ENCODE data around the gene KCNH5.
"Not testable (repeated sequence)": the region's sequence is repeated elsewhere in the genome, so short reads cannot be mapped to it uniquely, and the experiment has no call there.

The KCNH5 gene

GRCh38 chr14:62778852-62779251 is 266.4 kb downstream of the KCNH5 start:
- DNase-seq (ENCODE audit: low read depth): no peak
- no peak overlapping the region for H3K4me3 ChIP-seq (ENCODE audit: low read depth, low read length)

GRCh38 chr14:62778310-62778709 is 266.9 kb downstream of the KCNH5 start:
- no peak overlapping the region for H3K4me3 ChIP-seq (ENCODE audit: low read depth, low read length)
- no peak for DNase-seq (ENCODE audit: low read depth)

GRCh38 chr14:62777510-62777909 is 267.7 kb downstream of the KCNH5 start:
- no peak overlapping the region for H3K4me3 ChIP-seq (ENCODE audit: low read depth, low read length)
- no peak for DNase-seq (ENCODE audit: low read depth)

GRCh38 chr14:62776300-62776699 is 269.0 kb downstream of the KCNH5 start:
- no peak overlapping the region for H3K4me3 ChIP-seq (ENCODE audit: low read depth, low read length)
- no peak for DNase-seq (ENCODE audit: low read depth)

- H3K4me3 ChIP-seq (ENCODE audit: low read depth, low read length): no peak overlapping the region
- no peak for DNase-seq (ENCODE audit: low read depth)
These were observed 276.5 kb downstream of the KCNH5 start for GRCh38 chr14:62768753-62769152.

GRCh38 chr14:62763951-62764350 is 281.3 kb downstream of the KCNH5 start:
- no peak for DNase-seq (ENCODE audit: low read depth)
- no peak overlapping the region for H3K4me3 ChIP-seq (ENCODE audit: low read depth, low read length)

- no peak for DNase-seq (ENCODE audit: low read depth)
- no peak overlapping the region for H3K4me3 ChIP-seq (ENCODE audit: low read depth, low read length)
These were observed 285.5 kb downstream of the KCNH5 start for GRCh38 chr14:62759796-62760195.

- not testable (repeated sequence) for H3K4me3 ChIP-seq (ENCODE audit: low read depth, low read length); DNase-seq (ENCODE audit: low read depth)
These were observed 298.4 kb downstream of the KCNH5 start for GRCh38 chr14:62746881-62747280.

- no peak overlapping the region for H3K4me3 ChIP-seq (ENCODE audit: low read depth, low read length)
- DNase-seq (ENCODE audit: low read depth): no peak
These were observed 299.8 kb downstream of the KCNH5 start for GRCh38 chr14:62745496-62745895.

- no peak for DNase-seq (ENCODE audit: low read depth)
- no peak overlapping the region for H3K4me3 ChIP-seq (ENCODE audit: low read depth, low read length)
These were observed 301.7 kb downstream of the KCNH5 start for GRCh38 chr14:62743560-62743959.

GRCh38 chr14:62743118-62743517 is 302.1 kb downstream of the KCNH5 start:
- no peak overlapping the region for H3K4me3 ChIP-seq (ENCODE audit: low read depth, low read length)
- no peak for DNase-seq (ENCODE audit: low read depth)

GRCh38 chr14:62739647-62740046 is 305.6 kb downstream of the KCNH5 start:
- no peak overlapping the region for H3K4me3 ChIP-seq (ENCODE audit: low read depth, low read length)
- no peak for DNase-seq (ENCODE audit: low read depth)

GRCh38 chr14:62736048-62737043 is 308.9 kb downstream of the KCNH5 start:
- H3K4me3 ChIP-seq (ENCODE audit: low read depth, low read length): no peak overlapping the region
- no peak for DNase-seq (ENCODE audit: low read depth)

GRCh38 chr14:62734831-62735230 is 310.4 kb downstream of the KCNH5 start:
- DNase-seq (ENCODE audit: low read depth): no peak
- H3K4me3 ChIP-seq (ENCODE audit: low read depth, low read length): no peak overlapping the region

GRCh38 chr14:62722406-62722805 is 322.9 kb downstream of the KCNH5 start:
- DNase-seq (ENCODE audit: low read depth): no peak
- no peak overlapping the region for H3K4me3 ChIP-seq (ENCODE audit: low read depth, low read length)

- no peak for DNase-seq (ENCODE audit: low read depth)
- no peak overlapping the region for H3K4me3 ChIP-seq (ENCODE audit: low read depth, low read length)
These were observed 326.6 kb downstream of the KCNH5 start for GRCh38 chr14:62718629-62719028.

GRCh38 chr14:62711351-62712023 is 333.8 kb downstream of the KCNH5 start:
- no peak overlapping the region for H3K4me3 ChIP-seq (ENCODE audit: low read depth, low read length)
- no peak for DNase-seq (ENCODE audit: low read depth)

GRCh38 chr14:62710811-62711210 is 334.4 kb downstream of the KCNH5 start:
- no peak for DNase-seq (ENCODE audit: low read depth)
- no peak overlapping the region for H3K4me3 ChIP-seq (ENCODE audit: low read depth, low read length)

- no peak for DNase-seq (ENCODE audit: low read depth)
- H3K4me3 ChIP-seq (ENCODE audit: low read depth, low read length): no peak overlapping the region
These were observed 335.5 kb downstream of the KCNH5 start for GRCh38 chr14:62709773-62710172.

GRCh38 chr14:62706217-62706616 is 339.0 kb downstream of the KCNH5 start:
- DNase-seq (ENCODE audit: low read depth): no peak

GRCh38 chr14:62697461-62697860 is 347.8 kb downstream of the KCNH5 start:
- no peak for DNase-seq (ENCODE audit: low read depth)
- H3K4me3 ChIP-seq (ENCODE audit: low read depth, low read length): no peak overlapping the region

More at GRCh38 chr14:62706217-62706616, 339.0 kb downstream of the KCNH5 start:
- no peak overlapping the region for H3K4me3 ChIP-seq (ENCODE audit: low read depth, low read length)
